ENCODE measurements around the gene HARBI1.

HARBI1 gene

DNA sequence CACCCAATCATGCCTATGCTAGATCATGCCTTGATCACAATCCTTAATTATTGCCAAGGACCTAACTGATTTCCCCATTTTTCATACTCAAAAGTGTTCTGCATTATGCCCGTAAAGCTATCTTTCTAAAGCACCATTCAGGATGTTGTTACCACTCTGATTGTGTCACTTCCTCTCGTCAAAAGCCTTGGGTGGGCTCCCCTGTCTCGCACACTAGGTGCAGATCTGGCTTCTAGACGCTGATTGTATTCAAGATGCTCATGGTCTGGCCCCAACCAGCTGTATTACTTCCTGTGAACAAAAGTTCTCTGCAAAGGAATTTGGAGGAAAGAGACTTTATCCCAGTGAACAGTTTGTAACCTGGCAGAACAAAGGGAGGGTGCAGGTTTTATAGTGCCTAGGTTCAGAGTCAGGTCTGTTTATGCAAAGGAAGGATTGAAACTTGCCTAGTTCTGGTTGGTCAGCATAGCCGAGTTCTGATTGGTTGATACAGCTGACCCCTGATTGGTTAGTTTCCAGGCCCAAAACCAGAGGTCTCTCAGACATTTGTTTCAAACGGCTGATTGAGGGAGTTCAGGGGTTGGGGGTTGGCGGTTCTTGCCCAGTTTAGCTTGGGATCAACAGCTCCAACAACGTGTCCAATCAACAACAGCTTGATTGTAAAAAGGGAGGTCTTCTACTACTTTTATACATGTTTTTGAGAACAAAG, 25.8 kb upstream of the HARBI1 start:
- H3K27ac ChIP-seq, result no peak overlapping the region
- TF ChIP-seq, protein P1, sequence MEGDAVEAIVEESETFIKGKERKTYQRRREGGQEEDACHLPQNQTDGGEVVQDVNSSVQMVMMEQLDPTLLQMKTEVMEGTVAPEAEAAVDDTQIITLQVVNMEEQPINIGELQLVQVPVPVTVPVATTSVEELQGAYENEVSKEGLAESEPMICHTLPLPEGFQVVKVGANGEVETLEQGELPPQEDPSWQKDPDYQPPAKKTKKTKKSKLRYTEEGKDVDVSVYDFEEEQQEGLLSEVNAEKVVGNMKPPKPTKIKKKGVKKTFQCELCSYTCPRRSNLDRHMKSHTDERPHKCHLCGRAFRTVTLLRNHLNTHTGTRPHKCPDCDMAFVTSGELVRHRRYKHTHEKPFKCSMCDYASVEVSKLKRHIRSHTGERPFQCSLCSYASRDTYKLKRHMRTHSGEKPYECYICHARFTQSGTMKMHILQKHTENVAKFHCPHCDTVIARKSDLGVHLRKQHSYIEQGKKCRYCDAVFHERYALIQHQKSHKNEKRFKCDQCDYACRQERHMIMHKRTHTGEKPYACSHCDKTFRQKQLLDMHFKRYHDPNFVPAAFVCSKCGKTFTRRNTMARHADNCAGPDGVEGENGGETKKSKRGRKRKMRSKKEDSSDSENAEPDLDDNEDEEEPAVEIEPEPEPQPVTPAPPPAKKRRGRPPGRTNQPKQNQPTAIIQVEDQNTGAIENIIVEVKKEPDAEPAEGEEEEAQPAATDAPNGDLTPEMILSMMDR (conservative IDR thresholded peaks at IDR 0.05), result no peak
- TF ChIP-seq ZFX (IDR thresholded peaks at IDR 0.05), result no peak

DNA sequence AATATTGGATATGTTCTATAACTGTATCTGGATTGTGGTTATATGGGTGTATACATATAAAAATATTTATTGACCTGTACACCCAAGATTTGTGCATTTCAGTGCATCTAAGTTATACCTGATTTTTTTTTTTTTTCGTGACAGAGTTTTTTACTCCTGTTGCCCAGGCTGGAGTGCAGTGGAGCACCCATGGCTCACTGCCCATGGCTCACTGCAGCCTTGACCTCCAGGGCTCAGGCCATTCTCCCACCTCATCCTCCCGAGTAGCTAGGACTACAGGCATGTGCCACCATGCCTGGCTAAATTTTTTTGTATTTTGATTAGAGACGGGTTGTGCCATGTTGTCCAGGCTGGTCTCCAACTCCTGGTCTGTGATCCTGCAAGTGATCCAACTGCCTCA, 24.6 kb upstream of the HARBI1 start:
- TF ChIP-seq, protein P1 (conservative IDR thresholded peaks at IDR 0.05), result no peak
- TF ChIP-seq ZFX (IDR thresholded peaks at IDR 0.05), result no peak

DNA sequence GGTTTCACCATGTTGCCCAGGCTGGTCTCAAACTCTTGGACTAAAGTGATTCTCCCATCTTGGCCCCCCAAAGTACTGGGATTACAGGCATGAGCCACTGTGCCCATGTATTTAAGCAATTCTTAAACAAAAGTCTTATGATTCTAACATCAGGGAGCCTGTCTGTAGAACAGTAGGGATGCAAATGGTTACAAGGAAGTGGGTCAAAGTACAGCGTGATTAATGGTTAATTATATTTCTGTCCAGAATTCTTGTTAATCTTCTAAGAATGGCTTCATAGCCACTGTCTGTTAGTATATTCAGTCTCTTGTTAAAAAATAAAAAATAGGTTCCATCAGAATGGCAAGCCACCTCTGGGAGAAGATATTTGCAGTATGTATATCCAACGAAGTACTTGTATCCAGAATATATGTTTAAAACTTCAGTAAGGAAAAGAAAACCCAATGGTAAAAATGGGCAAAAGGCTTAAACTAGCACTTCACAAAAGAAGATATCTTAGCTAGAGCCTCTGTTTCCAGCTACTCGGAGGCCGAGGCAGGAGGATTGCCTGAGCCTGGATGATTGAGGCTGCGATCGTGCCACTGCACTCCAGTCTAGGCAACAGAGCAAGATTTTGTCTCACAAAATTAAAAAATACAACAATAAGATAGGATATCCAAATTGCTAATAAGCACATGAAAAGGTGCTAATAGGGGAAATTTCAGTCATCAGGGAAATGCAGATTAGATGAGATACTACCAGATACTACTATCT, 23.2 kb upstream of the HARBI1 start:
- no peak overlapping the region for H3K27ac ChIP-seq
- no peak for TF ChIP-seq ZFX (IDR thresholded peaks at IDR 0.05)
- TF ChIP-seq, protein P1 (conservative IDR thresholded peaks at IDR 0.05), result no peak

More for the DNA sequence above, 24.6 kb upstream of the HARBI1 start:
- H3K27ac ChIP-seq, result no peak overlapping the region

DNA sequence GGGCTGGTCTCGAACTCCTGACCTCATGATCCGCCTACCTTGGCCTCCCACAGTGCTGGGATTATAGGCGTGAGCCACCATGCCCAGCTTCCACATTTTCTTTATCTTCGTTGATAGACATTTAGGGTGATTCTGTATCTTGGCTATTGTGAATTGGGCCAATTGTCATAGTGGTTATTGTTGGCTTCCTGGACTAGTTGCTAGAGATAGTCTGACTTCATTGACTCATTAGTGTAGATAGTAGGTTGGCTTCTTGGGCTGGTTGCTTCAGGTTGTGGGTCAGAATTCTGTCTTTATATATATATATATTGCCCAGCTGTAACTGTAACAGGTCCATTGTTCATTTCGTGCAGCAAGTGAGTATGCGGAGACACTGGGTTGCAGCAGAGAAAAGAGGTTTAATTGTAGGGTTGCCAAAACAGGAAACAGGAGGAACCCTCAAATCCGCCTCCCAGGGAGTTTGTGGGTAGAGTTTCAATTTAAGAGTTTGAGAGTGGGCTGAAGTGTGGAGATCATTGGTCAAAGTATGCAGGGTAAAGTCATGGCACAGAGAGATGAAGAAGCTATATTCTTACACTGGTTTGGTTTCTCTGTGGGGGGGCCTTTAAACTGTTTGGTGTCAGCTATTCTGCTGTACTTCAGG, 22.3 kb upstream of the HARBI1 start:
- no peak for TF ChIP-seq ZFX (IDR thresholded peaks at IDR 0.05)
- TF ChIP-seq, protein P1 (conservative IDR thresholded peaks at IDR 0.05), result no peak
- no peak overlapping the region for H3K27ac ChIP-seq

- no peak overlapping the region for H3K27ac ChIP-seq
- TF ChIP-seq, protein P1 (conservative IDR thresholded peaks at IDR 0.05), result no peak
- TF ChIP-seq ZFX (IDR thresholded peaks at IDR 0.05), result no peak
These were observed 20.5 kb upstream of the HARBI1 start for GRCh38 chr11:46637546-46637945.

GRCh38 chr11:46635557-46636139, 18.6 kb upstream of the HARBI1 start:
- H3K27ac ChIP-seq, result no peak overlapping the region
- TF ChIP-seq, protein P1 (conservative IDR thresholded peaks at IDR 0.05), result no peak
- no peak for TF ChIP-seq ZFX (IDR thresholded peaks at IDR 0.05)
